Nephron progenitor cell (in vitro differentiated cells): ENCODE measurements around the gene CYBA.

Experiments used
- DNase-seq: peaks from one replicate; pipeline ENCODE4 v3.0.0; 2021
- H3K27ac Mint-ChIP-seq: 2 replicates; pipeline ENCODE4 v1.8.0; 2021; ENCODE audit warnings: mild to moderate bottlenecking, moderate library complexity, mixed read lengths
- H3K27me3 Mint-ChIP-seq: 2 replicates; pipeline ENCODE4 v1.8.0; 2021; ENCODE audit warnings: mild to moderate bottlenecking, low read depth, mixed read lengths; ENCODE audit not compliant: poor library complexity
- H3K36me3 Mint-ChIP-seq: 2 replicates; pipeline ENCODE4 v1.8.0; 2021; ENCODE audit warnings: low read depth, mixed read lengths
- H3K4me1 Mint-ChIP-seq: 2 replicates; pipeline ENCODE4 v1.8.0; 2021; ENCODE audit warnings: mixed read lengths
- H3K4me3 Mint-ChIP-seq: 2 replicates; pipeline ENCODE4 v1.8.0; 2021; ENCODE audit warnings: mild to moderate bottlenecking, moderate library complexity, mixed read lengths
- H3K9me3 Mint-ChIP-seq: 2 replicates; pipeline ENCODE4 v1.8.0; 2021; ENCODE audit warnings: mild to moderate bottlenecking, moderate library complexity, mixed read lengths
- CTCF ChIP-seq: fragments of 200-600 bp; sonication (generic); IDR thresholded peaks from 2 replicates; pipeline ENCODE4 v1.5.0; 2021; ENCODE audit warnings: antibody characterized with exemption

CYBA gene

GRCh38 chr16:88693420-88694177 is 42.7 kb upstream of the CYBA start:
- no peak for TF ChIP-seq CTCF
- peaks cover 4% of the 10 kb centered on the region for H3K4me1 Mint-ChIP-seq
- no peaks in the 10 kb centered on the region for H3K36me3 Mint-ChIP-seq
- H3K27me3 Mint-ChIP-seq, result peaks cover 33% of the 10 kb centered on the region
- no peak for DNase-seq
- no peaks in the 10 kb centered on the region for H3K9me3 Mint-ChIP-seq
- H3K4me3 Mint-ChIP-seq, result no peak overlapping the region
- no peak overlapping the region for H3K27ac Mint-ChIP-seq

DNA sequence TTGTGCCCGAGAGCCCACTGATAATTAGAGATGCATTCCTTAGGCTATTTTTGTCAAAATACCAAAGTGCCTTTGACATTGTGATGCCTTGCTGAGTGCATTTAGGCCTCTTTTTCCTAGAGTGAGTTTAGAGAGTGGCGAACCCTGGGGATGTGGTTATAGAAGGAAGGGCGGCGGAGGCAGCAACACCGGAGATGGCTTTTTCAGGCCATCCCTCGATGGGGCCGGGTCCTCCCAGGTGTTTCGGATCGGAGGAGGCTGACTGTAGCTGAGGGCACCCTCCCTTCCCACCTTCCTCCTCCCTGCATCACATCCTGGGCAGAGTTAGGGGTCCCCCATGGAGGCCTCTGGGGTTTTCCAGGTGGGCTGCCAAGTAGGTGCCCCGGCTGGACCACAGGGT is 42.0 kb upstream of the CYBA start:
- TF ChIP-seq CTCF, result no peak
- Mint-ChIP-seq H3K36me3 (no peaks in the 10 kb centered on the region), H3K4me1 (peaks cover 5% of the 10 kb centered on the region), H3K9me3 (no peaks in the 10 kb centered on the region), H3K27me3 (peaks cover 40% of the 10 kb centered on the region), H3K4me3 (no peak overlapping the region), H3K27ac (no peak overlapping the region)
- DNase-seq, result no peak

DNA sequence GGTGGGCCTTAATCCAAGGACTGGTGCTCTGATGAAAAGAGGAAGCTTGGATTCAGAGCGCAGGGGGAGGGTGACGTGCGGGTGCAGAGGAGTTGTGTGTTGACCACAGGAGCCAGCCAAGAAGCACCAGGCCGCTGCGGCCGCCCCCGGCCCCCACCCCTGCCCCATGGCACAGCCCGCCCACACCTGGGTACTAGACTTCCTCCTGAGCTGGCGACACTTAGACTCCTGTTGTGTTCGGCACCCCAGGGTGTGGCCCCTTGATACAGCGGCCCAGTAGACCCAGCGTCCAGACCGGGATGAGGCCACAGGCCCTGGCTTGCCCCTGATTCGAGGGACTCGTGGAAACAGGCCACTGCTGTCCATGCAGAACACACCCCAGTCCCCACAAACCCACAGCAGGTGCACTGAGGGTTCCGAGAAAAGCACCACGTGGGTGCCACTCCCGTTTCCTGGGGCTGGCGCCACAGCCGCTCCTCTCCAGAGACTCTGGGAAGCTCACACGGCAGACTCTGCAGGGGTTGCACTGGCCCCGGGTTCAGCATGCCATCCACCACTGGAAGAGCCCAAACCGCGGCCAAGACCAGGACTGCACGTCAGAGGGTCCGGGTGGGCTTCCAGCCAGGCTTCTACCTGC is 41.2 kb upstream of the CYBA start:
- Mint-ChIP-seq H3K4me3 (no peak overlapping the region), H3K4me1 (peaks cover 5% of the 10 kb centered on the region), H3K9me3 (no peaks in the 10 kb centered on the region), H3K27ac (no peak overlapping the region), H3K27me3 (peaks cover 48% of the 10 kb centered on the region), H3K36me3 (no peaks in the 10 kb centered on the region)
- DNase-seq, result no peak
- TF ChIP-seq CTCF, result no peak

DNA sequence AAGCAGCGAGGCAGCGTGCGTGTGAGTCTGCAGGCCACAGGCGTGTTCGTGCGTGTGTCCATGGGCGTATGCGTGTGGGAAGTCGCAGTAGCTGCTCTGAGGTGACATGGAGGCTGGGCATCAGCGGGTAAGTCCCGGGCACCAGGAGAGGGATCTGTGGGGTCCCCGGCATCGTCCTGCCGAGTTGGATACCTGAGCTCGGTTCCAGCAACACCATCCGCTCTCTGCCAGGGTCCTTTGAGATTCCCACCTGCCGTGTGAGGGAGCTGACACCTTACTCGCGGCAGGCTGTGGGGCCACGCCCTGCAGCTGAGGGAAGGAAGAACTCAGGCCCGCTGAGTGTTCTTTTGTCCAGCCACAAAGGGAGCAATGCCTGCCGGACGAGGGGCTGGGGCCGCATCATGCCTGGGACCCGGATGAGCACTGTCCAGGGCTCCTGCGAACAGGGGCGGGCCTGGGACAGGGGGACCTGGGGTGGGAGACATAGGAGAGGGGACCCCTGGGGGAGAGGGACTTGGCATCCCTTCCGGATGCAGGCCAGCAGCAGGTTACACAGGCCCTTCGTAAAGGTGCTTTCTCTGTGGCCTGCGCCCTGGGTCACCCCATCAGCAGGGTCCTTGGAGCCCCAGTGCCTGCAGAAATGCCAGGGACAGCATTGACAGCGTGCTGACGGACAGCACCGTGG is 40.4 kb upstream of the CYBA start:
- Mint-ChIP-seq H3K4me1 (peaks cover 5% of the 10 kb centered on the region), H3K4me3 (no peak overlapping the region), H3K36me3 (no peaks in the 10 kb centered on the region), H3K27ac (no peak overlapping the region), H3K9me3 (no peaks in the 10 kb centered on the region), H3K27me3 (peaks cover 53% of the 10 kb centered on the region)
- TF ChIP-seq CTCF, result no peak
- DNase-seq, result no peak

DNA sequence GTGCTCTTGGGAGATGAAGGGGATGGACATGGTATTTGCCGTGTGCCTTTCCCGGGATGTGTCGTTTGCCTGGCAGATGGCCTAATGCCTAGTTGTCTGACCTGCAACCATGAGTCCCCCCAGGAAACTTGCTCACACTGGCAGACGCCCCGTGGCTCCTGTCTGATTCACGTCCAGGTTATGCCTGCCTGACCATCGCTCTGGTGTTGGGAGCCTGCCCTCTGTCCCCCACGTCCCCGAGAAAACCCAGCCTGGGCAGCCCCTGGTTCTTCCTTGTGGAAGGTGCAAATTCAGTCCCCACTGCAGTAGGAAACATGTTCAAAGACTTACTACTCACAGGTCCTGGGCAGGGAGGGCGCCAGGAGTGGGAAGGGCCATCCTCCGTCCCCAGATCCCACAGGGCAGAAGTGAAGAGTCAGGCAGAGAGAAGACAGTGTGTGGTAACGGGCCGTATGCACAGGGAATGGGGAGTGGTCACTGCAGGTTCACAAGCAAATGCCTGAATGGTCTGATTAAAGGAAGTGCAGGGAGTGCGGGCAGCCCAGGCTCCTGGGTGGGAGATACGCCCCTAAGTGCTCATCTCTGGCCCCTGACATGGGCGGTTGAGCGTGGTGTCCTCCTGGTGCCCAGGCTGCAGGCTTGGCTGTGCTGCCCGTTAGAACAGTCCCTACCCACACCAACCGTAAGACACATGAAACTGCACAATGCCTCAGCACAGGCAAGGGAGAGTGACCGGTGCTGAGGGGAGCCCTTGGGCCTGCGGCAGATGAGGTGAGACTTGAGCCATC is 39.7 kb upstream of the CYBA start:
- Mint-ChIP-seq H3K4me3 (no peak overlapping the region), H3K27ac (no peak overlapping the region)
- TF ChIP-seq CTCF, result no peak

More for the DNA sequence above, 39.7 kb upstream of the CYBA start:
- Mint-ChIP-seq H3K27me3 (peaks cover 60% of the 10 kb centered on the region), H3K36me3 (no peaks in the 10 kb centered on the region), H3K9me3 (no peaks in the 10 kb centered on the region), H3K4me1 (peaks cover 5% of the 10 kb centered on the region)
- DNase-seq, result no peak
